Medulla oblongata (tissue), 1 donor: Measurements from ENCODE around the gene TCF4.

Experiments used
- DNase-seq: peaks from one replicate; pipeline ENCODE4 v3.0.0-alpha.2; 2015; ENCODE audit errors: extremely low spot score

Gene TCF4

DNA sequence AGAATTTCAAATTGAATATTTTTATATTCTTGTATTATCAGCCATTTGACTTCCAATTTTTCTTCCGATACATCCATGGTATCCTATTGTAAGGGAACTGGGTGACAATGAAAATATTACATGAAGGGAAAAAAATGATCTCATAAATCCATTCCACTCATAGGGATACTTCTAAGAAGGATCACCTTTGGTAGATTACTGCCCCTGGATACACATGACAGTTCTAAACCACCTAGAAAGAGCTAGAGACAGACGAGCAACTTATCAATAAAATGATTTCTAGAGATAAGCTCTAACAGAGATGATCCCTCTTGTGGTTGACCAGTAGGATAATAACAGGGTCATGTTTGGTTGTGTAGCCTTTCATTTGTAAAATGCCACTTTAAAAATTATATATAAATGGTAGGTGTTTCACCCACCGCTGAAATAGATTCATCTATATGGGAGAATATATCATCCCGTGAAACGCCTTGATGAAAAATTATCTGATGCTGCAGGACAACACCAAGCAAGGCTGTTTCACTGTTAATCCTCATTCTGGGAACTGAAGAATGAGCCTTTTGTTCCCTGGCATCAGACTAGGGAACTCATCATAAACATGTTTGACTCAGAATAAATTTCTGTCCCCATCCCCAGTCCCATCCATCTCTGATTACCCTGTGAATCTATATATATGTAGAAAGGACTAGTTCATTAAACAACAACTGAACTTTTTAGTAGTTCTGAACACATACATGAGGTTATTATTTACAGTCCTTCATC is 180.0 kb downstream of the TCF4 start:
- DNase-seq = peak; percentile 85

GRCh38 chr18:55407191-55407590 is 180.8 kb downstream of the TCF4 start:
- peak; percentile 67 for DNase-seq

GRCh38 chr18:55406451-55406991 is 181.5 kb downstream of the TCF4 start:
- peak; percentile 73 for DNase-seq

- DNase-seq = peak; percentile 87
These were observed 182.0 kb downstream of the TCF4 start for GRCh38 chr18:55405893-55406406.

DNA sequence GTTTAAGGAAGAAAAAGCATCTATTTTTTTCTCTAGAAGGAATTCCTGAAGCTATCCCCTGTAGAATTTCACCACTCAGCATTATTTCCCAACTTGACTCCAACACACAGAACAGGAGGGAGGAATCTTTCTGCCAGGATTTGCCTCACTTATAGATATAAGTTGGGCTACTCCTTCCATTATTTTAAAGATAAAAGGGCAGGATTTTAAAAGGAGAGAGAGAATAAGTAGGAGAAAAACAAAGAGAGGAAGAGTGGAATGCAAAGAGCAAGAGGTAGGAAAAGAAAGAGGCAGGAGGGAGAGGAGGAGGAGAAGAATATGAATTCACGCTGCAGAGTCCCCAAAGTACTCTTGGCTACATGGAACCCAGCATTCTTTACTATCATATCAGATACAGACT is 182.5 kb downstream of the TCF4 start:
- DNase-seq = peak; percentile 58

GRCh38 chr18:55404832-55405465 is 183.0 kb downstream of the TCF4 start:
- peak; percentile 40 for DNase-seq

- peak; percentile 45 for DNase-seq
These were observed 183.7 kb downstream of the TCF4 start for GRCh38 chr18:55404136-55404830.

DNA sequence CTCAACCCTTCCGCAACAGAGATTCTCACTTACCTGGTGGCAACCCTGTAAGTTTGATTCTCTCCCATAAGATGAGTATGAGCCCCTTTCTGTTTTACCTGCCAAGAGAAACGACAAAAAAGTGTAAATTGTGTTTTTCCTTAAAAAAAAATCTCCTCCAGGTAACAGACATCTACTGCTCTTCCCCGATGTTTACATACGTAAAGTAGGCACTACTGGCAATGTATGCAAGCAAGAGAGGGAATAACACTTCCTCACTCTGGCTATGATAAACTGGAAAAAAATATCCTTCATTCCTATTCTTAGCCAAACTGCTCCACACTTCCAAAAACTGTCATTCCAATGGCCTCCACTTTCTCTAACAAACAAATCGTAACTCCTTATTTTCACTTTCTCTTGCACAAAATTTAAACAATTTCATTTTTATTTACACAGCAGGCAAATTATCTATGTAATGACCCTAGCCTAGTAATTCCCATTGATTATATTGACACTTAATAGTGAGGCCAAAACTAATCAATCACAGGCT is 184.5 kb downstream of the TCF4 start:
- DNase-seq = peak; percentile 43

GRCh38 chr18:55402731-55403405 is 185.1 kb downstream of the TCF4 start:
- peak; percentile 72 for DNase-seq

GRCh38 chr18:55401638-55402191 is 186.3 kb downstream of the TCF4 start:
- peak; percentile 65 for DNase-seq

GRCh38 chr18:55400590-55401541 is 187.1 kb downstream of the TCF4 start:
- DNase-seq = peak; percentile 68

DNA sequence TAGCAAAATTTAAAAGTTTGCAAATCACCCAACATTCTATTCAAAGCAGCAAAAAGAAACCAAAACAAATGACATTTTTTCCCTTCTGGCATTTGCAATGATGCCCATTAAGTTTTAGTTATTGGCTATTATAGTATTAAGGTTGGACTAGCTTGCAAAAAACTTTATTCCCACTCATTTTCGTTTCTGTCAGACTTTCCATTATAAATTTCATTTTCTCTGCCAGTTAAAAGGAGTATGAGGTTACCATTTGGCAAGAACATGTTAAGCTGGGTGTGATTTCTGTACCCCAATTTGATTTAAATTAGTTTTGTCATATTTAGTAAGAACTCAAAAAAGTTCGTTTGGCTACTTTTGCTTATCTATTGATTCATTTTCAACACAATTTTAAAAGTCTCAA is 187.9 kb downstream of the TCF4 start:
- DNase-seq = peak; percentile 33

DNA sequence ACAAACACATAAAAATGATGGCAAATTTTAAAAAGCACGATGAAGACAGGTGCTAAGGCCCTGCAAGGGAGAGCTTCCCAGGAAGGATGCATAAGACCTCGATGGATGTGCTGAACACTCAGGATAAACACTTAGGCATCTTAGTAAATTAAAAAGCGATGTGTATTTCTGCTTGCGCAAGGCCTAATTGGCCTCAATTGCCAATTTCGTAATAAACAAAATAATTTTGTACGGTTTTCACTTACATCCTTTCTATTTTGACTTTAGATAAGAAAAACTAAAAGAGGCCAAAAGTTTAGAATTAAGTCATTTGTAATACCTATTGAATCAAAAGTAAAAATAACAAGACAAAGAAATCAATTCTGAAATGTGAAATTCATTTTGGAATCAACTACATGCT is 189.1 kb downstream of the TCF4 start:
- peak; percentile 12 for DNase-seq

DNA sequence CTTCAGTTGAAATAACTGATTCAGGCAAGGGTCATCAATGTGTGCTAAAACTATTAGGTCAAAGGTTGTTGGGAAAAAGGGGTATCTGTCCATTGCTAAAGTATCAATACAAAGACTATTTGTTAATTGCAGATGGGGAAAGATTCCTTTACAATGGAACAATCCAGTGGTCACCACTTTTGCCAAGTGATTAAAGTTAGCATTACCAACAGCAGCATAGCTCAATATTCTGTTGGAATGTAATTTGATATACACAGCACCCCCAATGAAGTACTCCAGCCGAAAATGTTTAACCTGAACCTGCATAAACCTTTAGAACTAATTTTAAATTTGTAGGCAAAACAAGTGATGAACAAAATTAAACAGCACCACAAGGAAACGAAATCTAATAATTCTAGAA is 191.0 kb downstream of the TCF4 start:
- DNase-seq = peak; percentile 14

GRCh38 chr18:55396267-55396905 is 191.6 kb downstream of the TCF4 start:
- peak; percentile 46 for DNase-seq

GRCh38 chr18:55395799-55396198 is 192.2 kb downstream of the TCF4 start:
- DNase-seq = peak; percentile 40

DNA sequence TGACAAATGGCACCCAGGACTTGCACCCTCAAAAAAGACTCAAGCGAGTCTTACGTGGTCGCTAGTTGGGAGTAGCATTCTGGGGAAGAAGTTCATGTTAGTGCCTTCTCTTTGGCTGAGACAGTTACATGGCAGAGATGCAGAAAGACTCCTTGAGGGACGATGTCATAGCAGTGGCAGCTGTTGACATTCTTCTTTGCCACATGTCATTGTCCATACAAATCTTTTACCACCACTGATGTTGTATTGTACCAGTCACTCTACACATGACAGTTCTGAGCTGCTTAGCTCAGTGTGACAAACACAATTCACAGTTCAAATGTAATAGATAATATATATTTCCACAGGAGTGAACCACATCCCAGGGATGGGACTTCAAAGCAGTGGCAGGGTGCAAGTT is 197.1 kb downstream of the TCF4 start:
- no peak for DNase-seq

DNA sequence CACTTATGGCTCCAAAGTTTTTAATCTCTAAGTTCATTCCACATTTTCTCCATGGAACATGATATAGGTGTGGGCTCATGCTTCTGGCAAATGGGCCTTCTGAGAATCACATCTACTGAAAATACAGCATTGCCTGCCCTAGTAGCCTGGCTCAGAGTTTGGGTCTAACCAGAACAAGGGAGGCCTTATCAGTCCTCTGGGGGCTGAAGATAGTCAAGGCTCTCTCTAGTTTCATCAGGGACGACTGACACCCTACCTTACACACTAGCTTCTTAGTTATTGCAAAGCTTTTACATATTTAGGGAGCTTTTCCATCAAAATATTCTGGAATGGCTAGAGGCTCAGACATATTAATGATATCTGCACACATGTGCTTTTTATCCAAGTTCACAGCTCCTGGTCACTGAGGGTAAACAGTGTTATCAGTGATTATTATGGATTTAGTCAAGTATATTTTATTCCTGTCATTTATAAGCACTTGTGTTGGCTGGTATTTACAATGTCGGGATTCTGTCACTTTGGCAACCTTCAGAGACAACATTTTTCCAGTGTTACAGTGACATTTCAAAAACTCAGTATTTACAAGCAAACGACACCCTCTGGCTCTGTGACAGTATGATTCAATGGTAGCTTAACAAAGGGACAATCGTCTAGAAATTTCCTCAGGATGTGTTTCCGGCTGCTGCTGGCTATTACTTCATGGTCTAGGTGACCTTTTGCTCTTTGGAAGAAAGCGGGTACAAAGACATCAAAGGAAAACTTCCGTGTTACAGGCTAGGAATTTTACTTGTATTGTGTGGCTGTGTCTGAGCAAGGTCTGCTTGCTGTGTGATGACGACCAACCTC is 200.6 kb downstream of the TCF4 start:
- no peak for DNase-seq

DNA sequence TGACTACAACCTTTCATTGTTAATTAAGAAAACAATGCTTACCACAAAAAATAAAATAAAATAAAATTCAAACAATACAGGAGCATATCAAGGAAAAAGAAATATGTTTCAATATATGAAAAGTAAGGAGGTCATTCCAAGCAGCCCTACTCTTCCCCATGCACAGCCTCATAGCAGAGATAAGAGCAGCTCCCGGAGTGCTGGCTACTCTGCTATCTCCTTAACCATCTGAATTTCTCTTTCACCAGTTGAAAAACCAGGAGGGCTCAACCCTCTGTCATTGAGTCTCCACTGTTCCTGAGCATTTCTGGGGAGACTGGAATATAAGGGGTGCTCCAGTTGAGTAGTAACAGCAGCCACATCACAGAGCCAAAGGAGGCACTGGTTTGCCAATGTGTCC is 201.4 kb downstream of the TCF4 start:
- DNase-seq = no peak
